Activated B cell treated with CpG ODN at 0.5 μM for 24 hours (primary cell): ENCODE data around the gene PHTF2. TPM values are rescaled to one million over a fixed set of nuclear protein-coding genes. Genes with fewer than 3 reads are reported as not detected.
"Not testable (repeated sequence)": the region's sequence is repeated elsewhere in the genome, so short reads cannot be mapped to it uniquely, and the experiment has no call there.

Experiments used
- ATAC-seq: fragments of 200-7000 bp; cut with Tn5 transposase; one replicate; pipeline ENCODE4 v1.10.0; 2021; ENCODE audit warnings: low read depth, mild to moderate bottlenecking, moderate library complexity
- CTCF ChIA-PET: fragments of 350-600 bp; sonication (Branson Sonifier 250); formaldehyde crosslinking; loops from one replicate; lab custom pipeline; 2021; ENCODE audit warnings: antibody characterized with exemption; lab: Charles Lee
- POLR2A ChIA-PET: fragments of 350-600 bp; sonication (Branson Sonifier 250); formaldehyde crosslinking; loops from one replicate; lab custom pipeline; 2021; ENCODE audit warnings: antibody characterized with exemption; lab: Charles Lee
- DNase-seq: peaks from one replicate; pipeline ENCODE4 v3.0.0; 2022
- H3K27ac Mint-ChIP-seq: one replicate; pipeline ENCODE4 v1.8.0; 2020; ENCODE audit warnings: mixed read lengths
- H3K27me3 Mint-ChIP-seq: one replicate; pipeline ENCODE4 v1.8.0; 2021; ENCODE audit warnings: mixed read lengths
- H3K36me3 Mint-ChIP-seq: one replicate; pipeline ENCODE4 v1.8.0; 2021; ENCODE audit warnings: low read depth, mixed read lengths
- H3K4me1 Mint-ChIP-seq: one replicate; pipeline ENCODE4 v1.8.0; 2021; ENCODE audit warnings: mixed read lengths
- H3K4me3 Mint-ChIP-seq: one replicate; pipeline ENCODE4 v1.8.0; 2020; ENCODE audit warnings: mild to moderate bottlenecking, mixed read lengths
- H3K9me3 Mint-ChIP-seq: one replicate; pipeline ENCODE4 v1.8.0; 2020; ENCODE audit warnings: mixed read lengths
- CTCF ChIP-seq: fragments of 200-600 bp; IDR thresholded peaks from one replicate; pipeline ENCODE4 v1.8.0; 2022; ENCODE audit warnings: antibody characterized with exemption, mild to moderate bottlenecking
- intact Hi-C: fragments of 100-400 bp; cut with micrococcal nuclease; formaldehyde crosslinking; loops from one replicate; pipeline ENCODE4 v1.15.1; 2024
- total RNA-seq: library from RNA; stranded (reverse); gene quantifications from 2 replicates; pipeline ENCODE4 v1.2.3, GENCODE V29; 2022

PHTF2 gene
- total RNA-seq, 1 donor from 2014 or later = 38.9 TPM

- no peak overlapping the region for H3K4me3 Mint-ChIP-seq
- no peaks in the 10 kb centered on the region for H3K27me3 Mint-ChIP-seq
- H3K36me3 Mint-ChIP-seq = peaks cover 28% of the 10 kb centered on the region
- ChIA-PET CTCF (no interaction called here), POLR2A (interaction anchor here (1.5 kb wide), 1 partner anchor 11 kb away, joined by 3 read pairs; no protein-coding TSS in a partner anchor)
- H3K27ac Mint-ChIP-seq = no peak overlapping the region
- peaks cover 9% of the 10 kb centered on the region for H3K9me3 Mint-ChIP-seq
- ATAC-seq = no peak
- H3K4me1 Mint-ChIP-seq = peaks cover 54% of the 10 kb centered on the region
- no peak for TF ChIP-seq CTCF
- intact Hi-C loops = loop anchor here (2.0 kb wide), 1 partner anchor 16 kb away; no protein-coding TSS in a partner anchor
- no peak for DNase-seq
These were observed 68.4 kb downstream of the PHTF2 start for GRCh38 chr7:77866786-77867536.

GRCh38 chr7:77867537-77867865, 68.9 kb downstream of the PHTF2 start:
- no peak for ATAC-seq
- intact Hi-C loops = loop anchor here (2.0 kb wide), 1 partner anchor 15 kb away; no protein-coding TSS in a partner anchor
- H3K4me1 Mint-ChIP-seq = peaks cover 56% of the 10 kb centered on the region

DNA sequence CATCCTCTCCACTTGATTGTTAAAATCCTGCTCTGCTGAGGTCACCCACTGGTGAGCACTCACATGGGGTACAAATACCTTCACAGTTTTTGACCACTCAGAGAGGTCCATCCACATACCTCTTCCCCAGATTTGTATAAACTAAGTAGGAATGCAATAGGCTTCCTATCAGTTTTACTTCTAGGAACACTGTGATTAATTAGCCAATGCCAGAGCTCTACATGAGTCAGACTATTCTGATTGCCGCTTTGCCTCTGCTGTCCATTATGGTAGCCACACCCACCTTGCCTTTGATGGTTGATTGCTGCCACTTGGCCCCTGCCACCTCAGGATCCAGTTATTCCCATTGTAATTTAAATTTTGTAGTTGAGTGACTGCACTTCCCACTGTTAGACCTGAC, 73.7 kb downstream of the PHTF2 start:
- peaks cover 39% of the 10 kb centered on the region for H3K36me3 Mint-ChIP-seq
- POLR2A ChIA-PET, intact Hi-C loops, DNase-seq, H3K27me3 Mint-ChIP-seq, H3K4me3 Mint-ChIP-seq, CTCF ChIA-PET, ATAC-seq, H3K9me3 Mint-ChIP-seq, H3K27ac Mint-ChIP-seq: not testable (repeated sequence)
- H3K4me1 Mint-ChIP-seq = peaks cover 45% of the 10 kb centered on the region

More at GRCh38 chr7:77867537-77867865, 68.9 kb downstream of the PHTF2 start:
- no peak for DNase-seq
- TF ChIP-seq CTCF = no peak
- CTCF ChIA-PET = no interaction called here
- Mint-ChIP-seq H3K27me3 (no peaks in the 10 kb centered on the region), H3K27ac (no peak overlapping the region), H3K9me3 (peaks cover 9% of the 10 kb centered on the region), H3K4me3 (no peak overlapping the region), H3K36me3 (peaks cover 34% of the 10 kb centered on the region)
- POLR2A ChIA-PET = interaction anchor here (0.6 kb wide), 1 partner anchor 52 kb away, joined by 7 read pairs; no protein-coding TSS in a partner anchor

DNA sequence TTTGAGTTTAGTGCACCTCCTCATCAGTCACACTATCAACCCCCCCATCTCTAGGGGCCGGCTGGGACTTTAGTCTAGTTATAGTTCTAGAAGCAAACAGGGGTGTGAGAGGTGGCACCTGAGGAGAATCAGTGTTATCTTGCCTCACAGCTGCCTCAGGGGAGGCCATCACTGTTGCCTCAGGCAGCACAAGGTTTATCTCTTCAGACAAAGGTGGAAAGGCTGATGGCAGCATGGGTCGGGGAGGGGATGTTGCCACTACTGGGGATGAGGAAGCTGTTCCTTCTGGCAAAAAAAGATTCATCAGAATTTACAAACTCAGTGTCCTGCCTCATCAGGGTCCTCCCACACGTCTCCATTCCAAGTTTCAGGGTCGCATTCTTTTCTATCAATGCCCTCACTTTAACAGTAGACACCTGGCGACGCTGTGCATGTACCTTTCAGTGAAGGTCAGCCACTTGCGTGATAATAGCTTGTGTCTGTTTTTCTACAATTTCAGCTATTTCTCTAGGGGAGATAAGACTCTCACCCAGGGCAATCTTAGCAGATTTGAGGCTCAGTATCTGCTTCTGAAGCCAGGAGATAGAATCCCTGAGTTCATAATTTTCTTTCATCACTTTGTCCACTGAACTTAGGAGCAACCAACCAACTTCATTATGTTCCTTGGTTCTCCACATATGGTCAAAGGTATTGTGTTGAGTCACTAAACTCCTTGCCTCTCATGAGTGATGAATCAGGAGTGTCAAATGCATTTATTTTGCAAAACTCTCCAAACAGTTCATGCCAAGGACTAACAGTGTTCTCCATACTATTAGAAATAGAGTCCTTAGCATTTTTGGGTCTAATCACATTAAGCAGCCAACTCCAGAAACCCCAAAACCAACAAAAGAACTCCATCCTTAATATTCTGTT, 75.1 kb downstream of the PHTF2 start:
- H3K4me1 Mint-ChIP-seq = peaks cover 51% of the 10 kb centered on the region
- intact Hi-C loops, POLR2A ChIA-PET: not testable (repeated sequence)

GRCh38 chr7:77877791-77878190, 79.2 kb downstream of the PHTF2 start:
- TF ChIP-seq CTCF = no peak
- no peaks in the 10 kb centered on the region for H3K27me3 Mint-ChIP-seq
- no peaks in the 10 kb centered on the region for H3K9me3 Mint-ChIP-seq
- ATAC-seq = no peak
- no peak overlapping the region for H3K4me3 Mint-ChIP-seq
- no peak overlapping the region for H3K27ac Mint-ChIP-seq
- DNase-seq = no peak
- peaks cover 38% of the 10 kb centered on the region for H3K36me3 Mint-ChIP-seq
- intact Hi-C loops = no loop called here
- H3K4me1 Mint-ChIP-seq = peaks cover 42% of the 10 kb centered on the region
- POLR2A ChIA-PET = no interaction called here
- CTCF ChIA-PET = no interaction called here

More for the DNA sequence above, 75.1 kb downstream of the PHTF2 start:
- DNase-seq, H3K9me3 Mint-ChIP-seq, ATAC-seq, H3K4me3 Mint-ChIP-seq, CTCF ChIA-PET, H3K27ac Mint-ChIP-seq, H3K27me3 Mint-ChIP-seq: not testable (repeated sequence)
- peaks cover 50% of the 10 kb centered on the region for H3K36me3 Mint-ChIP-seq

- Mint-ChIP-seq H3K36me3 (peaks cover 37% of the 10 kb centered on the region), H3K27ac (no peak overlapping the region), H3K4me3 (no peak overlapping the region), H3K27me3 (no peaks in the 10 kb centered on the region), H3K4me1 (peaks cover 41% of the 10 kb centered on the region), H3K9me3 (no peaks in the 10 kb centered on the region)
- ATAC-seq (no peak), DNase-seq (no peak)
- ChIA-PET POLR2A (no interaction called here), CTCF (no interaction called here)
- no peak for TF ChIP-seq CTCF
- intact Hi-C loops = no loop called here
These were observed 79.9 kb downstream of the PHTF2 start for GRCh38 chr7:77878500-77878899.
